Measurements from ENCODE around the gene PQBP1. TPM values are rescaled to one million over a fixed set of nuclear protein-coding genes. Genes with fewer than 3 reads are reported as not detected.

PQBP1 gene
- total and polyA plus RNA-seq, 2 donors from 2014 or later, result 61.3 to 93.4 TPM

- no peak for TF ChIP-seq CTCF (IDR thresholded peaks at IDR 0.05; ENCODE audit: borderline replicate concordance, extremely low read depth, insufficient read depth)
- Histone ChIP-seq H3K9ac (ENCODE audit: low read length in 3 of 3) (no peak overlapping the region), H3K36me3 (ENCODE audit: control insufficient read depth in 2 of 3, insufficient read depth in 3 of 3, low read length in 3 of 3) (peaks cover 2 to 14% (median 2%) of the 10 kb centered on the region in 3 donors), H3K9me3 (ENCODE audit: control insufficient read depth in 2 of 3, insufficient read depth in 1 of 3, low read length in 3 of 3) (no peaks in the 10 kb centered on the region), H3K27me3 (ENCODE audit: control insufficient read depth, insufficient read depth, low read length) (no peaks in the 10 kb centered on the region), H3K27ac (ENCODE audit: low read depth in 2 of 2, low read length in 2 of 2) (no peak overlapping the region), H3K4me1 (ENCODE audit: control insufficient read depth in 2 of 3, insufficient read depth in 2 of 3, low read depth in 1 of 3, low read length in 3 of 3) (peaks cover 0 to 10% (median 0%) of the 10 kb centered on the region in 3 donors), H3K4me3 (ENCODE audit: low read length in 3 of 3) (no peak overlapping the region)
- intact Hi-C loops (cut with DNase I), result no loop called here
- no peak for FAIRE-seq
- no peak for DNase-seq
Measured at GRCh38 chrX:48923771-48924170, 26.0 kb downstream of the PQBP1 start.

- no peak for TF ChIP-seq CTCF (IDR thresholded peaks at IDR 0.05; ENCODE audit: borderline replicate concordance, extremely low read depth, insufficient read depth)
- no peaks in the 10 kb centered on the region for H3K9me3 ChIP-seq (ENCODE audit: control insufficient read depth in 2 of 3, insufficient read depth in 1 of 3, low read length in 3 of 3)
- H3K36me3 ChIP-seq (ENCODE audit: control insufficient read depth in 2 of 3, insufficient read depth in 3 of 3, low read length in 3 of 3), result peaks cover 2 to 14% (median 2%) of the 10 kb centered on the region in 3 donors
- no peak overlapping the region for H3K4me3 ChIP-seq (ENCODE audit: low read length in 3 of 3)
- H3K27me3 ChIP-seq (ENCODE audit: control insufficient read depth, insufficient read depth, low read length), result no peaks in the 10 kb centered on the region
- peaks cover 0 to 10% (median 0%) of the 10 kb centered on the region in 3 donors for H3K4me1 ChIP-seq (ENCODE audit: control insufficient read depth in 2 of 3, insufficient read depth in 2 of 3, low read depth in 1 of 3, low read length in 3 of 3)
- DNase-seq (no peak), FAIRE-seq (no peak)
- intact Hi-C loops (cut with DNase I), result no loop called here
- H3K9ac ChIP-seq (ENCODE audit: low read length in 3 of 3), result no peak overlapping the region
- H3K27ac ChIP-seq (ENCODE audit: low read depth in 2 of 2, low read length in 2 of 2), result no peak overlapping the region
Measured at GRCh38 chrX:48924270-48924669, 26.5 kb downstream of the PQBP1 start.

GRCh38 chrX:48927123-48927522 is 29.4 kb downstream of the PQBP1 start:
- intact Hi-C loops (cut with DNase I), result no loop called here
- H3K4me1 ChIP-seq (ENCODE audit: control insufficient read depth in 2 of 3, insufficient read depth in 2 of 3, low read depth in 1 of 3, low read length in 3 of 3), result no peaks in the 10 kb centered on the region
- no peak overlapping the region for H3K9ac ChIP-seq (ENCODE audit: low read length in 3 of 3)
- no peaks in the 10 kb centered on the region for H3K27me3 ChIP-seq (ENCODE audit: control insufficient read depth, insufficient read depth, low read length)
- TF ChIP-seq CTCF (IDR thresholded peaks at IDR 0.05; ENCODE audit: borderline replicate concordance, extremely low read depth, insufficient read depth), result no peak
- H3K36me3 ChIP-seq (ENCODE audit: control insufficient read depth in 2 of 3, insufficient read depth in 3 of 3, low read length in 3 of 3), result peaks cover 2 to 20% (median 4%) of the 10 kb centered on the region in 3 donors
- FAIRE-seq (no peak), DNase-seq (no peak)
- H3K4me3 ChIP-seq (ENCODE audit: low read length in 3 of 3), result no peak overlapping the region
- no peaks in the 10 kb centered on the region for H3K9me3 ChIP-seq (ENCODE audit: control insufficient read depth in 2 of 3, insufficient read depth in 1 of 3, low read length in 3 of 3)
- H3K27ac ChIP-seq (ENCODE audit: low read depth in 2 of 2, low read length in 2 of 2), result no peak overlapping the region

Measured in kidney (tissue), 14 donors.